GM10847 (cell line): ENCODE measurements around the gene FDXR.

Source experiments
- POLR2A ChIP-seq: IDR thresholded peaks from 2 replicates; pipeline ENCODE4 v1.6.1; 2011; ENCODE audit not compliant: insufficient read length; ENCODE audit errors: extremely low read depth

The FDXR gene

GRCh38 chr17:74877592-74878548, 5.1 kb upstream of the FDXR start:
- no peak for TF ChIP-seq POLR2A

GRCh38 chr17:74875977-74876593, 3.3 kb upstream of the FDXR start:
- no peak for TF ChIP-seq POLR2A

DNA sequence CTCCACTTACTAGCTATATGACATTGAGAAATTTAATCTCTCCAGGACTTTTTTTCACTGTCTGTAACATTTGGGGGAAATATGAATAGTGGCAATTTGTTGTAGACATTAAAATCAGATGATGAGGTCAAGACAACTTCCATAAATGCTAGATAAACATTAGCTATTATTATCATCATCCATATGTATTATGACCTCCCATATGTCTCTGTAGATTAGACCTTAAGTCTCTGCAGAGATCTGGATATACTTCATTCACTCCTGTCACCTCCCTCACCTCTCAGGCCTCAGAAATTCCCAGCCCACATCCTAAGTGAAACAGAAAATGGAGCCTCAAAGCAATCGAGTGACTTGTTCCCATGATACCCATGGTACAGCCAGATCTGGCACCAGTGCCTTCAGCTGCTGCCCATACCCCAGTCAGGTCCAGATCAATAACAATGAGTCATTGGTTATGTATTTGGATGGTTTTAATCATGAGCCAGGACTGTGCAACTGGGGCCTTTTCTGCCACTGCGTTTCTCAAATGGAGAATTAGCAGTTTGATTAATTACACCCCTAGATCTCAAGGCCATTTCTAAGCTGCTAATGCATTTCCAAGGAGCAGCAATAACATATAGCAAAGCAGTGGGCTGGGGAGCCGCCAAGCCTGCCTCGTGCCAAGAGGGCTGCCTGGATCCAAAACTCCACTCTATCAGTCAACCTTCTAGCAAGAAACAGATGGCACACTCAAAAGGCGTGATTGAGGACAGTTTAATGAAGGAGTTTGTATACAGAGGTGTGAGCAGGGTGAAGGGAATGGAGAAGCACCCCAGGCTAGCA, 2.6 kb upstream of the FDXR start:
- no peak for TF ChIP-seq POLR2A

- no peak for TF ChIP-seq POLR2A
Measured at GRCh38 chr17:74874615-74875037, 1.8 kb upstream of the FDXR start.

GRCh38 chr17:74873874-74874614, 1.2 kb upstream of the FDXR start:
- no peak for TF ChIP-seq POLR2A

DNA sequence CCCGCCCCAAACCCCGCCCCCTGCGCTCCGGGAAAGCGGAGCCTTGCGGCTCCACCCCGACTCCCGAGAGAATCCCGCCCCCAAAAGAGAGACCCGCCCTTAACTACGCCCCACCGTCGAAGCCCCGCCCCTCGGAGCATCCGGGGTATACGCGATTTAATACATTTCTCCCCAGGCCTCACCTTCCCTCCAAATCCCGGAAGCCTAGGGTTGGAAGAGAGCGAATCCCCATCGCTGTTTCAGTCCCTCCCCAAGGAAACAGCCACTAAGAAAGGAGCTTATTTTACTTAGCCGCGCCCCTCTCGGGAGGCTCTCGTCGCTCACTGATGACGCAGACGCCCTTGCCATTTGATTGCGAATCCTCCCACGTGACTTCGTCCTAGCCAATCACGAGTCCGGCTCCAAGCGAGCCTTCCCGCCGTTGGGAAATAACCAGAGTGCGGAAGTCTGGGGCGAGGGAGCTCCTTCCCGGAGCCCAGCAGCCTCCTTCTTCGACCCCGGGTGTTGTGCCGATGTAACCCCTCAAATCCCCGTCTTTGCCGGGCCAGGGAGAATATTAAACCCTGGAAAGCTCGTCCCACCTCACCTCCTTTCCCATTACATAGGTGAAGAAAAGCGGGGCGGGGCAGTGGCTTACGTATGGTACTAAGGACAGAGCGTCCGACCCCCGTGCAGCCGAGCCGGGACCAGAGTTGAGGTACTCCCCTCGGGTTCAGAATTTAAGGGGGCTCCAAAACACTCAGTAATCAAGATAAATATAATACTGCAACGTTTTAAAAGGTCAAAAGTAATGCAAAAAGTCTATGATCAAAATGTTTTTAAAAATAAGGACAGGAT, 461 bp upstream of the FDXR start:
- TF ChIP-seq POLR2A: peak; percentile 94

DNA sequence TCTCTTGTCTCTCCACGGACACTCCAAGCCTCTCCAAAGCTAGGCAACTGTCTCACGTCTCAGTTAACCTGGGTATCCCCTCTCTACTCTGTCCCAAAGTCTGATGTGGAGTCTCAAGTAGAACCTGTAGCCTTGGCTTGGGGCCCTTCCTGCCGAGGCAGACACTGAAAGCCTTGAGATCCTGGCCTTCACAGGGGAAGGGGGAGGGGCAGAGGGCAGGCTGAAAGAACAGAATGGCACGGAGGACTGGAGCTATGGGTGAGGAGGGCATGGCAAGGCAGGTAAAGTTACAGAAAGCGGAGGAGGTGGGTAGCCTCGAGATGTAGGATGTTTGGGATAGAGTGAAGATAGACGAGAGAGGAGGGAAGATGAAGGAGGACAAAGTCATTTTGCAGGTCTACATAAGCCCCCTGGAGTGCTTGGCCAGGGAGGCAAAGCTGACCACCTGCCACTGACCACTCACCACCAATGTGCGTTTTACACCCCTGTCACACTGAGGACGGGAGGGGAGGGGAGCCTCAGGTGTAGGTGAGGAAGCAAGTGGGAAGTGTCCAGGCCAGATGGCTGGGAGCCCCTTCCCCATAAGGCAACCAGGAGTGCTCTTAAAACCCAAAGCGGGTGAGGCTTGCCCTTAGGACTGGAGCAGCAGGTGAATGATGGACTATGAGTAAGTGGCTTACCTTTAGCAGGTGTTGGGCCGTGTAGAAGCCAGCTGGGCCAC, 1.3 kb downstream of the FDXR start:
- TF ChIP-seq POLR2A: no peak

DNA sequence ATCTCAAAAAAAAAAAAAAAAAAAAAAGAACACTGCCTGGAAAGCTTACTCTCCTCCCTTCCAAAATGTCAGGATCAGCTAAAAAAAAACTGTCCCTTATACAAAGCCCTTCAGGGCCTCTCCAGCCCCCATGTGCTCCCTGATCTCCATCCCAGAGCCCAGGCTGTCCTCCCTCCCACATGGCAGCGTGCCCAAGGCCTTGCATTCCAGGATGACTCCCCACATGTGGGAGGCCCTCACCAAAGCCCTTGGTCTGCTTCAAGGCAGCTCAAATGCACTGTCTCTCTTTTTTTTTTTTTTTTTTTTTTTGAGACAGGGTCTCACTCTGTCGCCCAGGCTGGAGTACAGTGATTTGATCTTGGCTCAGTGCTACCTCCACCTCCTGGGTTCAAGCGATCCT, 2.3 kb downstream of the FDXR start:
- TF ChIP-seq POLR2A: no peak

DNA sequence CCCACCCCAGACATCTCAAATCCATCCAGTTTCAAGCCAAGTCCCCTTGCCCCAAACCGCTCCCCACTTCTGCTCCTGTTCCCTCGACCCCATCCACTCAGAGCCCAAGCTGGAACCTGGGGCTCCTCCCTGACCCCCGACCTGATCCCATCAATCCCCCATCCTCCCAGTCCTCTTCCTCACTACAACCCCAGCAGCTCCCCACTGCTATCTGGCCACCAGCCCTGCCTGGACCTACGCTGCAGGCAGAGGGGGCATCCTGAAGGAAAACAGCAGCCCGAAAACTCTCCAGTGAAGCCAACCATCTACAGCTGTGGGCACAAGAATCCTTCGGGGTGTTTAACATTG, 3.9 kb downstream of the FDXR start:
- no peak for TF ChIP-seq POLR2A

DNA sequence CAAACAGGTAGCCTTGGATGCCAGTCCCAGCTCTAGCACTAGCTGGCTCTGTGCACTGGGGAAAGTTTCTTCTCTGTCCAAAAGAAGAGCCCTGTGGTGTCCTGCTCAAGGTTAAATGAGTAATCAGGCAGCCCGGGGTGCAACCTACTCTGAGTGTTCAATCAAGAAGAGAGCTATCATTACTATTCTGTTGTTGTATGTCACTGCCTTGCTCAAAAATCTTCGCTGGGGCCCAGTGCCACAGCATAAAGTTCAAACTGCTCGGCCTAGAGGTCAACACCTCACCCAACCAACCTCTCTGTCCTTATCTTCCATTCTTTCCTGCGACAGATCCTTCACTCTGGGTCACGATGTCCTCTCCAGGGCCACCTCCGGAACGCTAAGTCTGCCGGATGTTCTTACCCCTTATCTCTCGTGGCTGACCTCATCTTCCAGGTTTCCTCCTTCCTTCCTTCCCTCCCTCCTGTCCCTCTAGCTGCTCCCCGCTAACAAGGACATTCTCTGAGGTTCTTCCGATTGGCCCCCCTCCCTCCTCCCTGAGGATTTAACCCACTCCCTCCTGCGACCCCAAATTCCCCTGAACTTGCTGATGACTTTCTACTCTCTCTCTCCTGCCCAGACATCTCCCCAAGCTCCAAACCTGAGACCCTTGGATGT, 4.4 kb downstream of the FDXR start:
- no peak for TF ChIP-seq POLR2A

GRCh38 chr17:74866198-74866835, 6.5 kb downstream of the FDXR start:
- no peak for TF ChIP-seq POLR2A

DNA sequence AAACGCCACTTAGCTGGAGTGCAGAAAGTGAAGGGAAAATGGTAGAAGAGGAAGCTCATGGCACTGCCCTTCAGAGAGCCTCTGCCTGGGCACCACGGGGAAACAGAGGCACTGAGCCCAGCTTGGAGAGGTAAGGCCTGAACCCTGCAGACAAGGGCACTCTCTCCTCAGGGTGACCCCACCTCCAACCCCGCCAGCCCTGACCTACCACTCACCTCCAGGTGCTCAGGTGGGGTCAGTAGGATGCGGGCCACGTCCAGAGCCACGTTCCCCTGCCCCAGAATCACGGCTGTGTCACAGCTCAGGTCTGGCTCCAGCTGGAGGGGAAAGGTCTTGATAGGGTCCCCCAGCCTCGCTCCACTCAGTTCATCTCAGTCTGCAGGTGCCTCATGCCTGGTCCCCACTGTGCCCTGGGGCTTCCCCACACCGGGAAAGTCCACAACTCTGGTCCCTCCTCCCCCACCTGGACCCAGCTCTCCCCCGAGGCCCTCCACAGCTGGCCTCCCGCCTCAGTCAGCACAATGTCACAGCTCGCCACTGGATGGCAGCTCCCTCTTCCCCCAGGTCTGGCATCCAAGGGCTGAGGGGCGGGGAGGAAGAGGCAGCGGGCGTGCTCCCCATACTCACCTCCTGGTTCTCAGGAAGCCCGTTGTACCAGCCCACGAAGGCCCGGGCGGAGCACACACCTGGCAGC, 7.1 kb downstream of the FDXR start:
- TF ChIP-seq POLR2A: no peak
